OCI-LY3 (cell line): ENCODE data around the gene ZC2HC1C.

ENCODE experiments used
- H2AFZ ChIP-seq: fragments of 200-600, 300-600 bp; shearing (Covaris generic); 2 replicates; pipeline ENCODE4 v1.6.0; 2014; ENCODE audit warnings: antibody characterized with exemption, low read depth, low read length
- H3K27ac ChIP-seq: fragments of 200-600, 300-600 bp; sonication (generic); 2 replicates; pipeline ENCODE4 v1.5.1; 2014; ENCODE audit warnings: mild to moderate bottlenecking, low read length, moderate library complexity, mixed read lengths
- H3K27me3 ChIP-seq: fragments of 200-600, 300-600 bp; sonication (generic); 2 replicates; pipeline ENCODE4 v1.6.1; 2014; ENCODE audit warnings: low read depth, low read length, mixed read lengths
- H3K36me3 ChIP-seq: fragments of 200-600, 300-600 bp; sonication (generic); replicated peaks from 2 replicates; pipeline ENCODE3; 2014; ENCODE audit warnings: low read depth, low read length, mixed read lengths
- H3K4me1 ChIP-seq: fragments of 300-600, 200-600 bp; sonication (generic); 2 replicates; pipeline ENCODE4 v1.6.1; 2014; ENCODE audit warnings: low read length, mixed read lengths
- H3K4me2 ChIP-seq: fragments of 200-600, 300-600 bp; sonication (generic); 2 replicates; pipeline ENCODE4 v1.6.1; 2014; ENCODE audit warnings: low read length, mixed read lengths
- H3K4me3 ChIP-seq: fragments of 300-600, 200-600 bp; sonication (generic); 2 replicates; pipeline ENCODE4 v1.5.1; 2014; ENCODE audit warnings: antibody characterized with exemption, mild to moderate bottlenecking, low read length, moderate library complexity
- H3K79me2 ChIP-seq: fragments of 300-600, 200-600 bp; shearing (Covaris generic); 2 replicates; pipeline ENCODE4 v1.6.1; 2014; ENCODE audit warnings: mild to moderate bottlenecking, low read length, mixed read lengths
- H3K9ac ChIP-seq: fragments of 300-600, 200-600 bp; shearing (Covaris generic); 2 replicates; pipeline ENCODE4 v1.6.0; 2014; ENCODE audit warnings: mild to moderate bottlenecking, low read length, moderate library complexity
- H3K9me3 ChIP-seq: fragments of 200-600, 300-600 bp; shearing (Covaris generic); 2 replicates; pipeline ENCODE4 v1.6.1; 2014; ENCODE audit warnings: low read length, mixed read lengths; ENCODE audit not compliant: insufficient read depth
- H4K20me1 ChIP-seq: fragments of 200-600, 300-600 bp; sonication (generic); 2 replicates; pipeline ENCODE4 v1.6.1; 2016; ENCODE audit warnings: low read length, mixed read lengths; ENCODE audit not compliant: insufficient read depth
- EZH2phosphoT487 ChIP-seq: fragments of 200-600 bp; shearing (Covaris generic); IDR thresholded peaks from 2 replicates; pipeline ENCODE4 v1.6.1; 2018; ENCODE audit warnings: antibody characterized with exemption, mixed run types, low read depth
- TF ChIP-seq, protein P1 (sequence below): fragments of 200-600, 300-600 bp; sonication (generic); IDR thresholded peaks from 2 replicates; pipeline ENCODE4 v1.5.1; 2014; ENCODE audit warnings: antibody characterized with exemption, low read length, low read depth

ZC2HC1C gene

DNA sequence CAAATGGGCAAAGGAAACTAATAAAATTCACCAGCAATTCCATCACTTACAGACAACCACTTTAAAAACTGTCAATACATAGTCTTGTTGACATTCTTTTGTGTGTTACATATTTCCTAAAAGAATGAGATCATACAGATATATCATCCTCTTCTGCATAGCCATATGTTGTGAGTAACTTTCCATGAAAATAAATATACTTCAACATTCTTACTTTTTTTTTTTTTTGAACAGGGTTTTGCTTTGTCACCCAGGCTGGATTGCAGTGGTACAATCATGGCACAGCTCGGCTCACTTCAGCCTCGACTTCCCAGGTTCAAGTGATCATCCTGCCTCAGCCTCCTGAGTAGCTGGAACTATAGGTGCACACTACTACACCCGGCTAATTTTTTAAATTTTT, 20.9 kb downstream of the ZC2HC1C start:
- Histone ChIP-seq H3K9ac (no peak overlapping the region), H3K9me3 (no peaks in the 10 kb centered on the region), H3K4me1 (no peaks in the 10 kb centered on the region), H3K27me3 (no peaks in the 10 kb centered on the region), H3K27ac (no peak overlapping the region), H2AFZ (no peak overlapping the region), H3K79me2 (no peaks in the 10 kb centered on the region), H4K20me1 (no peaks in the 10 kb centered on the region), H3K4me3 (no peak overlapping the region), H3K36me3 (peaks cover 52% of the 10 kb centered on the region), H3K4me2 (no peak overlapping the region)
- TF ChIP-seq, protein P1, sequence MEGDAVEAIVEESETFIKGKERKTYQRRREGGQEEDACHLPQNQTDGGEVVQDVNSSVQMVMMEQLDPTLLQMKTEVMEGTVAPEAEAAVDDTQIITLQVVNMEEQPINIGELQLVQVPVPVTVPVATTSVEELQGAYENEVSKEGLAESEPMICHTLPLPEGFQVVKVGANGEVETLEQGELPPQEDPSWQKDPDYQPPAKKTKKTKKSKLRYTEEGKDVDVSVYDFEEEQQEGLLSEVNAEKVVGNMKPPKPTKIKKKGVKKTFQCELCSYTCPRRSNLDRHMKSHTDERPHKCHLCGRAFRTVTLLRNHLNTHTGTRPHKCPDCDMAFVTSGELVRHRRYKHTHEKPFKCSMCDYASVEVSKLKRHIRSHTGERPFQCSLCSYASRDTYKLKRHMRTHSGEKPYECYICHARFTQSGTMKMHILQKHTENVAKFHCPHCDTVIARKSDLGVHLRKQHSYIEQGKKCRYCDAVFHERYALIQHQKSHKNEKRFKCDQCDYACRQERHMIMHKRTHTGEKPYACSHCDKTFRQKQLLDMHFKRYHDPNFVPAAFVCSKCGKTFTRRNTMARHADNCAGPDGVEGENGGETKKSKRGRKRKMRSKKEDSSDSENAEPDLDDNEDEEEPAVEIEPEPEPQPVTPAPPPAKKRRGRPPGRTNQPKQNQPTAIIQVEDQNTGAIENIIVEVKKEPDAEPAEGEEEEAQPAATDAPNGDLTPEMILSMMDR: no peak
- no peak for TF ChIP-seq EZH2phosphoT487

DNA sequence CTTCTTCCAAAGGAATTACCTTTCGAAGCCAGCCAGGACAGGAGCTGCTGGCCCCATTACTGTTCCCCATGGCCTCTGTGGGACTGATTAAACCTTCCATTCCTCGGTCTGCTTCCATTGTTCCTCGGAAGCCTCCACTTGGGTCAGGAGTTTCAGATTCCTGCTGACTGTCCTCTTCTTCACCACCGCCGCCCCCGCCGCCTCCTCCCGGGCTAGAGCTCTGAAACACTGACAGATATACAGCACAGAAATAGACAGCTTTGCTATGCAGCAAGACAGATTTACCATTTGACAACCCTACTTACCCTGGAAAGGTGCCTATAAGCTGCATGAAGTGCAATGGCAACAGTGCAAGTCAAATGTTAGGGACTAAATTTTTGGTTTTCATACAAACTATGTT, 21.8 kb downstream of the ZC2HC1C start:
- no peaks in the 10 kb centered on the region for H3K9me3 ChIP-seq

DNA sequence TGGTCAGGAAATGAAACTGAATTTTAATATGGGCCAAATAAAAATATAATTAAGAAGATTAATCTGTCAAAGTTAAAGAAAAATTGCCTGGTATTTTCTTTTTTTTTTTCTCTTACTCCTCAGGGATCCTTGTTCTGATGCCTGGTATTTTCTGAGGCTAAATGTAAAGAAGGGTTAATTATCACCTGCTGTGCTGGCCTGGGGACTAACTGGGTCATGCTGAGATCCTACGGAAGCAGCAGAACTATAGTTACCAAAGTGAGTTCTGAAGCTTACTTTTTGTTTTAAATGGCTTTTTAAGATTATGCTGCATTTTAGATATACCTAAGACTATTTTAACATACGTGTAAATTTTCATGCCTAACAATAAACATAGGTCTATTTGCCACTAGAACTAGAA, 23.3 kb downstream of the ZC2HC1C start:
- H4K20me1 ChIP-seq: no peaks in the 10 kb centered on the region
- no peaks in the 10 kb centered on the region for H3K79me2 ChIP-seq
- TF ChIP-seq EZH2phosphoT487: no peak
- TF ChIP-seq, protein P1: no peak
- no peak overlapping the region for H3K27ac ChIP-seq
- H3K9ac ChIP-seq: no peak overlapping the region
- H2AFZ ChIP-seq: no peak overlapping the region
- H3K4me2 ChIP-seq: no peak overlapping the region
- no peaks in the 10 kb centered on the region for H3K4me1 ChIP-seq
- H3K27me3 ChIP-seq: no peaks in the 10 kb centered on the region
- peaks cover 52% of the 10 kb centered on the region for H3K36me3 ChIP-seq
- no peak overlapping the region for H3K4me3 ChIP-seq
- no peaks in the 10 kb centered on the region for H3K9me3 ChIP-seq

More for the DNA sequence above, 21.8 kb downstream of the ZC2HC1C start:
- H3K79me2 ChIP-seq: no peaks in the 10 kb centered on the region
- no peak overlapping the region for H3K4me2 ChIP-seq
- TF ChIP-seq, protein P1: no peak
- TF ChIP-seq EZH2phosphoT487: no peak
- peaks cover 56% of the 10 kb centered on the region for H3K36me3 ChIP-seq
- H3K4me3 ChIP-seq: no peak overlapping the region
- no peaks in the 10 kb centered on the region for H4K20me1 ChIP-seq
- no peak overlapping the region for H3K9ac ChIP-seq
- no peak overlapping the region for H3K27ac ChIP-seq
- no peak overlapping the region for H2AFZ ChIP-seq
- H3K27me3 ChIP-seq: no peaks in the 10 kb centered on the region
- no peaks in the 10 kb centered on the region for H3K4me1 ChIP-seq

DNA sequence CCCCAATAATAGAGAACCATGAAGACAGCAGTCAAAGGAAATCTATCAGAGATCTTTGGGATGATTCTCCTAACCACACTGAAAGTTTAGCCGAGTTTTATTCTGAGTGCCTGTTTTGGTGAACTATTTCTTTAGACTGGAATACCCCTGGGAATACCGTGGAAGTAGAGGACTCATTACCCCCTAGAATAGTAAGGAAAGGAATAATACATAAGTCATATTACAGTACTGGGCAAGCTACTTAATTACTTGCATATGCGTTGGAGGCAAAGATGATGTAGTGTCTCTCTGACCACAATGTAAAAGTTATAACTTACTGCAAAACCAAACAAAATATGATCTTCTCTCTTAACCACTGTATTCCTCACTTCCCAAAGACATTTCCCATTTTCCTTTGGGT, 25.5 kb downstream of the ZC2HC1C start:
- no peak for TF ChIP-seq EZH2phosphoT487
- TF ChIP-seq, protein P1: no peak
- H3K4me2 ChIP-seq: no peak overlapping the region
- H3K79me2 ChIP-seq: no peaks in the 10 kb centered on the region
- H3K27ac ChIP-seq: no peak overlapping the region
- peaks cover 60% of the 10 kb centered on the region for H3K36me3 ChIP-seq
- H3K4me1 ChIP-seq: no peaks in the 10 kb centered on the region
- H3K9ac ChIP-seq: no peak overlapping the region
- H4K20me1 ChIP-seq: no peaks in the 10 kb centered on the region
- no peaks in the 10 kb centered on the region for H3K27me3 ChIP-seq
- no peak overlapping the region for H3K4me3 ChIP-seq
- no peak overlapping the region for H2AFZ ChIP-seq
- H3K9me3 ChIP-seq: no peaks in the 10 kb centered on the region
